ENCODE measurements around the gene MAGI2. TPM values are rescaled to one million over a fixed set of nuclear protein-coding genes. Genes with fewer than 3 reads are reported as not detected.

Gene MAGI2
- total RNA-seq, 1 donor from 2014 or later: 6.0 TPM

GRCh38 chr7:79272066-79272669 is 181.3 kb downstream of the MAGI2 start:
- DNase-seq (ENCODE audit: low read depth): peak; percentile 65

GRCh38 chr7:79268730-79269129 is 184.7 kb downstream of the MAGI2 start:
- no peak for DNase-seq (ENCODE audit: low read depth)

- peak; percentile 67 for DNase-seq (ENCODE audit: low read depth)
Observed at GRCh38 chr7:79258826-79259225, 194.6 kb downstream of the MAGI2 start.

- DNase-seq (ENCODE audit: low read depth): no peak
Observed at GRCh38 chr7:79257959-79258358, 195.5 kb downstream of the MAGI2 start.

GRCh38 chr7:79245623-79246249 is 207.7 kb downstream of the MAGI2 start:
- no peak for DNase-seq (ENCODE audit: low read depth)

- peak; percentile 96 for DNase-seq (ENCODE audit: low read depth)
Observed at GRCh38 chr7:79244482-79244881, 209.0 kb downstream of the MAGI2 start.

- peak; percentile 92 for DNase-seq (ENCODE audit: low read depth)
Observed at GRCh38 chr7:79241288-79242060, 212.0 kb downstream of the MAGI2 start.

DNA sequence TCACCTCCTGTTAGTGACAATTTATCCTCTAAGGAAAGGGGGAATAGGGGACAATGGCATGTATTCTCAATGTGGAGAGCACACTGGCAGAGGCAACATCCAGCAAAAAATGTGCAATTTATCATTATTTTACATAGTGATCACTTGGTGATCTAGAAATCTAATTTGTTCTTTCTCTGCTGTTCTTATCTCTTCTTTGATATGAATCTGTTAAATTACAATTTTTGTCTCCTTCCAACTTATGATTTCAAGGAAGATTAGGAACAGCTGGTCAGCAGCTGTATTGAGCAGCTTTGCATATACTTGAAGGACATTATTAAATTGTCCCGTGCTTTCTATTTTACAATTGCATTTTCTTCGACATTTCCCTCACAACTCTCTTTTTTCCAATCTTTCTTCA is 213.1 kb downstream of the MAGI2 start:
- no peak for DNase-seq (ENCODE audit: low read depth)

- no peak for DNase-seq (ENCODE audit: low read depth)
Observed at GRCh38 chr7:79236352-79237028, 217.0 kb downstream of the MAGI2 start.

GRCh38 chr7:79227044-79227443 is 226.4 kb downstream of the MAGI2 start:
- DNase-seq (ENCODE audit: low read depth): no peak

- DNase-seq (ENCODE audit: low read depth): no peak
Observed at GRCh38 chr7:79221211-79221610, 232.3 kb downstream of the MAGI2 start.

GRCh38 chr7:79217976-79218626 is 235.4 kb downstream of the MAGI2 start:
- DNase-seq (ENCODE audit: low read depth): no peak

GRCh38 chr7:79217468-79217867 is 236.0 kb downstream of the MAGI2 start:
- peak; percentile 30 for DNase-seq (ENCODE audit: low read depth)

- DNase-seq (ENCODE audit: low read depth): no peak
Observed at GRCh38 chr7:79216236-79216635, 237.2 kb downstream of the MAGI2 start.

DNA sequence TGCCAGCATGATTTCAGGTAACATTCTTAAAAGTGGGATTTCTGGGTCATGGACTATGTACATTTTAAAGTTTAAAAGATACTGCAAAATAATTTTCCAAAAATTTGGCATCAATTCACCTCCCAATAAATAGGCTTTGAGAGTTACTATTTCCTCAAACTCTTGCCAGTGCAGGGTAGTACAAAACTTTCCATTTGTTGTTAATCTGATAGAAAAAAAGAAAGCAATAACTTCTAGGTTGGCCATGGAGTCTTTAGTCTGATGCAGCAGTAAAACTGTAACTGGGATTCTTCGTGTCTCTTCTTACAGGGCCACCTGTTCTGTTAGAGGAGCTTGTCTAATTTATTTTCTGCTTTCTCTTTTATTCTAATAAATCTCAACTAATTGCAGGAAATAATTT is 241.1 kb downstream of the MAGI2 start:
- DNase-seq (ENCODE audit: low read depth): no peak

- no peak for DNase-seq (ENCODE audit: low read depth)
Observed at GRCh38 chr7:79211724-79212123, 241.7 kb downstream of the MAGI2 start.

DNA sequence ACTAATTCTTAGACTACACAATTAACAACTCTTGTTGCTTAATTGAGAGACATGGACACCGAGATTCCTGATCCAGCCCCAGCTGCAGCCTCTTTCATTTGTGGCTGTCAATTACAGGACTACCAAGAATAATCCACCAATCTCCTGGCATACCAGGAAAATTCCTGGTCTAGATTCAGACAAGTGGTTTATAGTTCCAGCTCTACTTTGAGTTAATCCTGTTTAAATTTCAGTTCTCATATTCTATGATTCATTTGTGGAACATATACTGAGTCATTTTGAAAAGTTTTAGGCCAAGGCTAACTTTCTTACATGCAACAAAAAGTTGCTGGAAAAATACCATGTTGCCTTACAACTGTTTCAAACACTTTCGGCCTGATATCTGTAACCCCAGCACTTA is 253.5 kb downstream of the MAGI2 start:
- peak; percentile 55 for DNase-seq (ENCODE audit: low read depth)

DNA sequence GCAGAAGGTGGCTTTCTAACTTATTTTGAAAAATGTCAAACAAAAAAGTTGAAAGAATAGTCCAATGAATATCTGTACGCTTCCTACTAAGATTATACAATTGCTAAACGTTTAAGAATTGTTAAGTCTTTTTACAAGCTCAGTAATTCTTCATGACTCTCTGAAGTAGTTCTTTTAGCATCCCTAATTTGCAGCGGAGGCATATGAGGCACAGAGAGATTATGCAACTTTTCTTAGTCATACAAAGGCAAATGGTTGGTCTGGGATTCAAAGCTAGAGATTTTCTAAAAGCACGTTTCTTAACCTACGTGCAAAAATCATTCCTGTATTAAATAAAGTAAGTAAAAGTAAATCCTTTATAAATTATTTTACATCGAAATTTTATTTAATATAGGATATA is 254.2 kb downstream of the MAGI2 start:
- DNase-seq (ENCODE audit: low read depth): peak; percentile 7

GRCh38 chr7:79185605-79186004 is 267.9 kb downstream of the MAGI2 start:
- DNase-seq (ENCODE audit: low read depth): no peak

DNA sequence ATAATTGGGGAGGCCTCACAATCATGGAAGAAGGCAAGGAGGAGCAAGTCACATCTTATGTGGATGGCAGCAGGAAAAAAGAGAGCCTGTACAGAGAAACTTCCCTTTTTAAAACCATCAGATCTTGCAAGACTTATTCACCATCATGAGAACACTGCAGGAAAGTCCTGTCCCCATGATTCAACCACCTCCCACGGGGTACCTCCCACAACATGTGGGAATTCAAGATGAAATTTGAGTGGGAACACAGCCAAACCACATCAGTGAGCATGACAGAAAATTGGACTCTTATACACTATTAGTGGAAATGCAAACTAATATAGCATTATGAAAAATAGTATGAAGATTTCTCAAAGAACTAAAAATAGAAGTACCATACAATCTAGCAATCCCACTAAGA is 271.2 kb downstream of the MAGI2 start:
- DNase-seq (ENCODE audit: low read depth): peak; percentile 62

DNA sequence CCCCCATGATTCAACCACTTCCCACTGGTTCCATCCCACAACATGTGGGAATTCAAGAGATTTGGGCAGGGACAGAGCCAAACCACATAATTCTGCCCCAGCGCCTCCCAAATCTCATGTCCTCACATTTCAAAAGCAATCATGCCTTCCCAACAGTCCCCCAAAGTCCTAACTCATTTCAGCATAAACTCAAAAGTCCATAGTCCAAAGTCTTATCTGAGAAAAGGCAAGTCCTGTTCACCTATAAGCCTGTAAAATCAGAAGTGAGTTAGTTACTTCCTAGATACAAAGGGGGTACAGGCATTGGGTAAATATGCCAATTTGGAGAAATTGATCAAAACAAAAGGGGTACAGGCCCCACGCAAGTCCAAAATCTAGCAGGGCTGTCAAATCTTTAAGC is 272.9 kb downstream of the MAGI2 start:
- peak; percentile 21 for DNase-seq (ENCODE audit: low read depth)

Measured in myocyte (in vitro differentiated cells).